ENCODE results near the gene DENND4C.
"Not testable (repeated sequence)": the region's sequence is repeated elsewhere in the genome, so short reads cannot be mapped to it uniquely, and the experiment has no call there.

DENND4C gene

GRCh38 chr9:19336166-19336565 is 105.7 kb downstream of the DENND4C start:
- Histone ChIP-seq H3K4me3 (no peak overlapping the region), H3K27ac (no peak overlapping the region)

DNA sequence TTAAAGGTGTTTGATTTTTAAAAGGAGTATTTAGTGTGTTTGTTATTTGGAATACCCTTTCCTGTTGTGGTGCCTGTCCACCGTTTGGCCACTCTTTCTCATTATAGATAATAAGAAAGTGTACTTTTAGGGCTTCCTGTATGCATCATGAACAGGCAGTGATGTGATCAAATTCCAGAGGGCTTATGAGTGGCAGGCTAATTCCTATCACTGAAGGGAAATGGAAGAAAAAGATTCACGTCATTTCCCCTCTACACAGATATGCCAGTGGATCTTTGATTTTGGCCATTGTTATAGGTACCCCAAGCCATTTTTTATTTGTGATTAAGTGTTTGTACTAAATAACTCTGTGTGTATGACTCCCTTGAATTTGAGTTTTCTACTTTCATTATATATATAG is 112.5 kb downstream of the DENND4C start:
- H3K27ac ChIP-seq = no peak overlapping the region
- no peak overlapping the region for H3K4me3 ChIP-seq

DNA sequence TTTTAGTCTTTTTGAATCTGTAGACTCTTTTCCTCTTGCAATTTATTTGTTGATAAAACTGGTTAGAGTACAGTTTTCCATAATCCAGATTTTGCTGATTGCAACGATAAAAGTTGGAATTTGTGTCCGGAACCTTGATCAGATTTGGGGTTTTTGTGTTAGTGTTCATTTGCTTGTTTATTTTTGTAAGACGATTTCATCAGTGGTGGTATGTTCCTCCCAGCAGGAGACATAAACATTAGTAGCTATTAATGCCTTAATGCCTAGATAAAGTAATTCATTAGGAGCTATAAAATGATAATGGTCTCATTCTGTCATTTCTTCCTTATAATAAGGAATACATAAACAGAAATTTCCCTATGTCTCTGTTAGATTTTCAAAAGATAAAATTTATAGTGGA is 128.2 kb downstream of the DENND4C start:
- H3K27ac ChIP-seq = no peak overlapping the region
- no peak overlapping the region for H3K4me3 ChIP-seq

GRCh38 chr9:19369107-19369506 is 138.6 kb downstream of the DENND4C start:
- H3K4me3 ChIP-seq = no peak overlapping the region
- H3K27ac ChIP-seq = peak overlapping the region in 1 of 21 experiments; percentile 35

DNA sequence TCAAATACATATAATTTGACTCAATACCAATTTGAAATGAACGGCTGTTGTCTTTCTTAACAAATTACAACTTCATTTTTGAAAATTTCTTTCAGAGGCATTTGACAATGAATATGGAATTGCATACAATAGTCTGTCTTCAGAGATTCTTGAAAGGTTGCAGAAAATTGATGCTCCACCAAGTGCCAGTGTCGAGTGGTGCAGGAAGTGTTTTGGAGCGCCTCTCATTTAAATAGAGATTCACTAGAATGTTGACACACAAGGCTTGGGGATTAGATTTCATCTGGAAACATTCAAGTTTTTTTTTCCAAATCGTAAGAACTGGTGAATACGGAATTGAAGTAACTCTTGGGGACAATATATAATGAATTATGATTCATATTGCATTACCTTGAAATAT is 141.4 kb downstream of the DENND4C start:
- no peak overlapping the region for H3K4me3 ChIP-seq

DNA sequence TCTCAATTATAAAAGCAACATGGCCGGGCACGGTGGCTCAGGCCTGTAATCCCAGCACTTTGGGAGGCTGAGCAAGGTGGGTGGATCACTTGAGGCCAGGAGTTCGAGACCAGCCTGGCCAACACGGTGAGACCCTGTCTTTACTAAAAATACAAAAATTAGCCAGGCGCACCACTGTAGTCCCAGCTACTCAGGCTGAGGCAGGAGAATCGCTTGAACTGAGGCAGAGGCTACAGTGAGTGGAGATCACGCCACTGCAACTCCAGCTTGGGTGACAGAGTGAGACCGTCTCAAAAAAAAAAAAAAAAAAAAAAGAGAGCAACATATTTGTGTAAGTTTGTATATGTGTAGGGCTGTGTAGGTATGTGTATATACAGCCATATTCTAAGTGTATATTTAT is 142.1 kb downstream of the DENND4C start:
- Histone ChIP-seq H3K27ac (no peak overlapping the region), H3K4me3 (no peak overlapping the region)

More for the DNA sequence above, 141.4 kb downstream of the DENND4C start:
- no peak overlapping the region for H3K27ac ChIP-seq

DNA sequence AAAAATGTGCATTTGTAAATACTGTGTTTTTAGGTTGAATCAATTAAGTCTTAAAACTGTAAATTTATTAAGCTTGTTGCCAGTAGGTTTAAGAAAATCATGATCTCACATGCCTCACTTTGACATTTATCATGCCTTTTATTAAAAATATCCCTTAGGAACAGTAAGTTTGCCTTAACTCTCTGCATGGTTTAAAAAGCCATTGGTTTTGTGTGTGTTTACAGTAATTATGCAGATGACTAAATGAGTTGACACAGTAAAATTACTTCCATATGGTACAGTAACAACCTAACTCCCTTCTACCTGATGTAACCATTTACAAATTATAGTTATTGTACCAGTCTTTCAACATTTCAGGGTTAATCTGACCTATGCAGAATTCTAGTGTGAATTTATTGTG is 143.0 kb downstream of the DENND4C start:
- H3K4me3 ChIP-seq = no peak overlapping the region
- no peak overlapping the region for H3K27ac ChIP-seq

DNA sequence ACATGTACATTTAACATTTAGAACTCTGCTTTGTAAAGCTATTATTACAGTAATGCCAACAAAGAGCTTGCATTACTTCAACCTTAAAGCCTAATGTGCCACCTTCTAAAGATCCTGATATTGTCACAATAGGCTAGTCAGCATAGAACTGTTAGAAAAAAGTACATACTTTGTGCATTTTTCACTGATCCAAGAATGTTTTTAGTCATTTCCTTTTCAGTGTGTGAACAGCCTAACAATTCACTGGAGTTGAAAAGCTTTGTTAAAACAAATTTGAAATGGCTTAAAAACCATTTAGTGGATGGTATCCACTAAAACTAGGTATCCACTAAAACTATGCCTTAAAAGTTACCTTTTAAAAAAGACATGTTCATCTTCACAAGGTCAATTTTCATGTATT is 145.0 kb downstream of the DENND4C start:
- no peak overlapping the region for H3K4me3 ChIP-seq
- H3K27ac ChIP-seq = no peak overlapping the region

GRCh38 chr9:19376931-19377330 is 146.4 kb downstream of the DENND4C start:
- Histone ChIP-seq H3K27ac (no peak overlapping the region), H3K4me3 (no peak overlapping the region)

DNA sequence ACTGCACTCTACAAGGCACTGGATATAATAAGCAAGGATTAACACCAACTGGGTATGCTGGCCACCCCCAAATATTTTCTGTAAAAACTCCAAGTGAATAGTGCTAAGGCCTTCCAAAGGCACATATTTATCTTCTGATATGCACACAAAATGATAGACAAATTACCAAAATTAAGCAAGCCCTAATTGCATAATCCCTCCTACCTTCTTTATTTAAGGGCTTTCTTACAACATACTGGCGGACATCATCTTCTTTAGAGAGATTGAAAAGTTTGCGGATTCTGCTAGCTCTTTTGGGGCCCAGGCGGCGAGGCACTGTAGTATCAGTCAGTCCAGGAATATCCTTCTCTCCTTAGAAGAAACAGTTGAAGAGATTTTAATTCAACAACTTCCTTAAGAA is 147.7 kb downstream of the DENND4C start:
- peak overlapping the region in 5 of 7 experiments; percentile 68 to 88 (median 75) for H3K4me3 ChIP-seq
- peak overlapping the region in 6 of 21 experiments; percentile 0 to 52 (median 16) for H3K27ac ChIP-seq

- Histone ChIP-seq H3K4me3 (peak overlapping the region; percentile 68 to 88 (median 78)), H3K27ac (peak overlapping the region in 14 of 21 experiments; percentile 5 to 98 (median 92))
These were observed 148.2 kb downstream of the DENND4C start for GRCh38 chr9:19378647-19379046.

GRCh38 chr9:19379283-19379682 is 148.8 kb downstream of the DENND4C start:
- peak overlapping the region; percentile 68 to 88 (median 78) for H3K4me3 ChIP-seq
- peak overlapping the region in 20 of 21 experiments; percentile 70 to 98 (median 94) for H3K27ac ChIP-seq

DNA sequence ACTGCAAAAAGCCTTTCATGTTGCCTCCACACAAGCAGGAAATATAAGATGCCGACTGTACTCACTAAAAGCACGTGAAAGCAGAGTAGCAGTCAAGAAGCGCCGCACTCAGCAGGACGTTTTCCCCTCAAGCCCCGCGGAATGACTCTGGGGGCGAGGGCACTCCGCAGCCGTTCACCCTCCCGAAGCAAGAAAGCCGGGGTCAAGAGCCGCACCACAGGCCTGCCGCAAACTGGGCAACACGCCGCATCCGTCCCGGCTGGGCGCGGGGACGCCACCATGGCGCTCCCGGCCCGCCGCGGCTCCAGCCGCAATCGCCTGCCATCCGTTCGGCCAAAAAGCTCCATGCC is 149.2 kb downstream of the DENND4C start:
- Histone ChIP-seq H3K4me3 (peak overlapping the region; percentile 68 to 88 (median 78)), H3K27ac (peak overlapping the region; percentile 36 to 98 (median 93))

- H3K27ac ChIP-seq = peak overlapping the region; percentile 36 to 98 (median 93)
- peak overlapping the region; percentile 68 to 88 (median 78) for H3K4me3 ChIP-seq
These were observed 150.3 kb downstream of the DENND4C start for GRCh38 chr9:19380826-19381075.

DNA sequence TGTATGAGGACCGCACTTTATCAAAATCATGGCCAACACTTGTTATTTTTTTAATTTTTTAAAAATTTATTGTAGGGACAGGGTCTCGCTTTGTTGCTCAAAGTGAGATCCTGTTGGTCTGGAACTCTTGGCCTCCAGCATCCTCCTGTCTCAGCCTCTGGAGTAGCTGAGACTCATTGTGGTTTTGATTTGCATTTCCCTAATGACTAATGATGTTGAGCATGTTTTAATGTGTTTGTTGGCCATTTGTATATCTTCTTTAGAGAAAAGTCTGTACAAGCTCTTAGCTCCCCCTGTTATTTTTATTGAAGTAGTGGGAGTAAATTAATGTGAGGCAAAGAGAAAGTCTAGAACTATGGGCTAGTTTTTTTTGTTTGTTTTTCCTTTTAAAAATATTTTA is 151.2 kb downstream of the DENND4C start:
- Histone ChIP-seq H3K27ac (no peak overlapping the region), H3K4me3 (no peak overlapping the region)

GRCh38 chr9:19385212-19385611 is 154.7 kb downstream of the DENND4C start:
- H3K4me3 ChIP-seq, H3K27ac ChIP-seq: not testable (repeated sequence)

GRCh38 chr9:19385786-19386501 is 155.5 kb downstream of the DENND4C start:
- H3K27ac ChIP-seq = no peak overlapping the region
- H3K4me3 ChIP-seq = no peak overlapping the region

DNA sequence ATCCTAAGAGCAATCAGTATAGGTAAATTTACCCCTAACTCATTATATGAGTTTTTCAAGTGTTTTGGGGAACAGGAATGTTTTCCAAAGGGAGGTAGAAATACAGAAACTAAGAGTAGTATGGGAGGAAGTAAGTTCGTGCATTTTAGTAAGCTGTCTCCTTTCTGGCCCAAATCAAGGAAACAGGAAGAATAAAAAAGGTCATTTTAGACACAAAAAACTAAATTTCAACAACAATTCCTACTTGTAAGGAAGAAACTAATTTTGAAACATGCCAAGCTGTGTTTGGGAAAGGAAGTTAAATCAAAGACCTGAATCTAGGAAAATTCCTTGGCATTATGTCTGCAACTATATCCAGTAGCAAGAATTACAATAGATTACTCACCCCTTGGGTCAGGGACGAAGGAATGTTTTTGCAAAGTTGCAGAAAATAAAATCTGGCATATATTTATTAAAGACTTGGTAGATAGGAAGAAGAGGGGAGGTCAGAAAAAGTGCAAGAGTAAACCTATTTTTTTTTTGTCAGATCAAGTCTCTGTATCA is 156.1 kb downstream of the DENND4C start:
- H3K4me3 ChIP-seq = no peak overlapping the region
- no peak overlapping the region for H3K27ac ChIP-seq

DNA sequence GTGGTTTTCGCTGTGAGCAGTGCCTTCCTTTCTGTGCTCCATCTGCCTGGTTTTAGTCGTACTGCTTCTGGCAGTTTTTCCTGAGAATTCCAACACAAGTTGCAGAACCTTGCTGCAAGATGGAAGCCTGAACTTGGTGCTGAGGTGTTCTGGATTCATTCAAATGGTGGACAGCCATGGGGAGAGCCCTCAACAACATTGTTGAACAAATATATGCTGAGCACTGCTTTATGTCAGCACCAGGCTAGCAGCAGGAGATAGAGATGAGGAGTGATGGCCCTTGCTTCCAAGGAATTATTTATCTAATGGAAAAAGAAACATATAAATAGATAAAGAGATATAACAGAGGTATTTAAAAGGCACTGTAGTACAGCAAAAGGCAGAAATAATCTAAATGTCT is 156.8 kb downstream of the DENND4C start:
- H3K27ac ChIP-seq = no peak overlapping the region

GRCh38 chr9:19389539-19389938 is 159.0 kb downstream of the DENND4C start:
- not testable (repeated sequence) for H3K4me3 ChIP-seq, H3K27ac ChIP-seq

More for the DNA sequence above, 156.8 kb downstream of the DENND4C start:
- no peak overlapping the region for H3K4me3 ChIP-seq

GRCh38 chr9:19397845-19398244 is 167.4 kb downstream of the DENND4C start:
- Histone ChIP-seq H3K4me3 (no peak overlapping the region), H3K27ac (no peak overlapping the region)

DNA sequence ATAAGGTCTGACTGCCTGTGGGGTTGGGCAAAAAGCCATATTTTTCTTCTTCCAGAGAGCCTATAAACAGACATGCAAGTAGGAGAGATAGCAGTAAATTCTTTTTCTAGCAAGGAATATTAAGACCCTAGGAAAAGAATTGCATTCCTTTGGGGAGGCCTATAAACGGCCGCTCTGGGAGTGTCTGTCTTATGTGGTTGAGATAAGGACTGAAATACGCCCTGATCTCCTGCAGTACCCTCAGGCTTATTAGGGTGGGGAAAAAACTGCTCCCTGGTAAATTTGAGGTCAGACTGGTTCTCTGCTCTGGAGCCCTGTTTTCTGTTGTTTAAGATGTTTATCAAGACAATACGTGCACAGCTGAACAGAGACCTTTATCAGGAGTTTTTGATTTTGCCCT is 172.7 kb downstream of the DENND4C start:
- peak overlapping the region in 1 of 21 experiments; percentile 51 for H3K27ac ChIP-seq
- H3K4me3 ChIP-seq = not testable (repeated sequence)

All from skin epidermis (tissue), 12 donors.